Measurements from ENCODE around the gene SLC4A8.

Gene SLC4A8

DNA sequence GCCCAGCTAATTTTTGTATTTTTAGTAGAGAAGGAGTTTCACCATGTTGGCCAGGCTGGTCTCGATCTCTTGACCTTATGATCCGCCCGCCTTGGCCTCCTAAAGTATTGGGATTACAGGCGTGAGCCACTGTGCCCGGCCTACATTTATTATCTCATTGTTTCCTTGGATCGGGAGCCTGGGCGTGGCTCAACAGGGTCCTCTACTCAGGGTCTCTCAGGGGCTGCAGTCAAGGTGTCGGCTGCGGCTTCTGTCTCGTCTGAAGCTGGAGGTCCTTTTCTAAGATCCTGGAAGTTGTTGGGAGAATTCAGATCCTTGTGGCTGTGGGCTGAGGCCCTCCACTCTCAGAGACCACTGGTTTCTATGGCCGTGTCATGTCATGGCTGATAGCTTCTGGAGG, 100.9 kb downstream of the SLC4A8 start:
- H3K79me1 ChIP-seq (ENCODE audit: low read depth, low read length) = no peaks in the 10 kb centered on the region
- H2BK12ac ChIP-seq (ENCODE audit: low read length) = no peak overlapping the region
- no peaks in the 10 kb centered on the region for H3K9me3 ChIP-seq (replicated peaks in 1 of 2; ENCODE audit: control insufficient read depth in 2 of 2, insufficient read depth in 1 of 2, low read depth in 1 of 2, low read length in 2 of 2)
- no peak overlapping the region for H3K18ac ChIP-seq (ENCODE audit: low read length)
- H2BK5ac ChIP-seq (ENCODE audit: low read length) = no peak overlapping the region
- no peak overlapping the region for H4K91ac ChIP-seq (ENCODE audit: low read depth, low read length, poor library complexity)
- H3K36me3 ChIP-seq (replicated peaks in 1 of 2; ENCODE audit: control insufficient read depth in 2 of 2, insufficient read depth in 2 of 2, low read length in 2 of 2) = no peaks in the 10 kb centered on the region
- WGBS, 2 donors (ENCODE audit: extremely low coverage in 2 of 2, insufficient read length in 2 of 2, insufficient replicate concordance in 1 of 2) = no CpG with 5 or more reads among the region's 11 CpGs
- no peak overlapping the region for H2AK5ac ChIP-seq (ENCODE audit: low read depth, low read length)
- H3K27me3 ChIP-seq (ENCODE audit: control insufficient read depth in 3 of 3, insufficient read depth in 3 of 3, low read depth in 1 of 3, low read length in 3 of 3) = no peaks in the 10 kb centered on the region
- H3K4me2 ChIP-seq (ENCODE audit: insufficient read depth, low read length, poor library complexity, severe bottlenecking) = no peak overlapping the region
- no peak overlapping the region for H3K4me3 ChIP-seq (ENCODE audit: low read length in 2 of 2)
- no peak overlapping the region for H2BK120ac ChIP-seq (ENCODE audit: low read depth, low read length)
- no peak overlapping the region for H3K14ac ChIP-seq (ENCODE audit: low read length)
- no peaks in the 10 kb centered on the region for H3K4me1 ChIP-seq (ENCODE audit: control insufficient read depth in 2 of 2, insufficient read depth in 1 of 2, low read depth in 1 of 2, low read length in 2 of 2)
- DNase-seq (ENCODE audit: low spot score) = no peak
- no peak overlapping the region for H3K9ac ChIP-seq (ENCODE audit: low read depth, low read length, poor library complexity)
- H3K4ac ChIP-seq (ENCODE audit: low read length) = no peak overlapping the region
- no peak overlapping the region for H3K27ac ChIP-seq (replicated peaks; ENCODE audit: low read length)
- H2AFZ ChIP-seq (ENCODE audit: low read length) = no peak overlapping the region
- H3K23ac ChIP-seq (ENCODE audit: low read depth, low read length, poor library complexity) = no peak overlapping the region
- no peak overlapping the region for H2BK15ac ChIP-seq (ENCODE audit: low read length)
- no peak overlapping the region for H4K8ac ChIP-seq (ENCODE audit: low read depth, low read length)

DNA sequence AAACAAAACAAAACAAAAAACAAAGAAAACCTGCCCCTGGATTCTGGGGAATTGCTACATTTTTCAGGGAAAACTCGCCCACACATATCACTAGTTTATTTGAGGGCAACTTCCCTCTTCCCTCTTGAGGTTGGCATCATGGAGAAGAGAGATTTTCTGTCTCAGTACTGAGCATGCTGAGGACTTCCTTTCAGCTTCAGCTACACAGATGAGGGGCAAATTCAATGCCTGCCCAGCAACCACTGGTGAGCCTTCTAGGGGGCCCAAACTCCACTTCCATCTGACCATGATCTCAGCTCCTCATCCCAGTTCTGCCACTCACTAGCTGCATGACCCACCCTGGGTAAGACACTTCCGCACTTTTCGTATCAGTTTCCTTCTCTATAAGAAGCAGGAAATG, 103.3 kb downstream of the SLC4A8 start:
- Histone ChIP-seq H2AK5ac (ENCODE audit: low read depth, low read length) (no peak overlapping the region), H3K4me3 (ENCODE audit: low read length in 2 of 2) (no peak overlapping the region), H3K79me1 (ENCODE audit: low read depth, low read length) (no peaks in the 10 kb centered on the region), H3K27me3 (ENCODE audit: control insufficient read depth in 3 of 3, insufficient read depth in 3 of 3, low read depth in 1 of 3, low read length in 3 of 3) (peaks cover 0 to 6% (median 2%) of the 10 kb centered on the region in 3 experiments), H3K14ac (ENCODE audit: low read length) (no peak overlapping the region), H3K4me1 (ENCODE audit: control insufficient read depth in 2 of 2, insufficient read depth in 1 of 2, low read depth in 1 of 2, low read length in 2 of 2) (peaks cover 0 to 2% of the 10 kb centered on the region in 2 donors), H3K4me2 (ENCODE audit: insufficient read depth, low read length, poor library complexity, severe bottlenecking) (no peak overlapping the region), H3K23ac (ENCODE audit: low read depth, low read length, poor library complexity) (no peak overlapping the region), H2BK5ac (ENCODE audit: low read length) (no peak overlapping the region), H3K27ac (replicated peaks; ENCODE audit: low read length) (no peak overlapping the region), H3K9me3 (replicated peaks in 1 of 2; ENCODE audit: control insufficient read depth in 2 of 2, insufficient read depth in 1 of 2, low read depth in 1 of 2, low read length in 2 of 2) (no peaks in the 10 kb centered on the region), H2BK15ac (ENCODE audit: low read length) (no peak overlapping the region), H2AFZ (ENCODE audit: low read length) (no peak overlapping the region), H2BK12ac (ENCODE audit: low read length) (no peak overlapping the region), H2BK120ac (ENCODE audit: low read depth, low read length) (no peak overlapping the region), H3K18ac (ENCODE audit: low read length) (no peak overlapping the region), H4K8ac (ENCODE audit: low read depth, low read length) (no peak overlapping the region), H4K91ac (ENCODE audit: low read depth, low read length, poor library complexity) (no peak overlapping the region), H3K4ac (ENCODE audit: low read length) (no peak overlapping the region), H3K36me3 (replicated peaks in 1 of 2; ENCODE audit: control insufficient read depth in 2 of 2, insufficient read depth in 2 of 2, low read length in 2 of 2) (no peaks in the 10 kb centered on the region), H3K9ac (ENCODE audit: low read depth, low read length, poor library complexity) (no peak overlapping the region)
- DNase-seq (ENCODE audit: low spot score) = no peak
- WGBS, 2 donors (ENCODE audit: extremely low coverage in 2 of 2, insufficient read length in 2 of 2, insufficient replicate concordance in 1 of 2) = no CpG with 5 or more reads among the region's 3 CpGs

DNA sequence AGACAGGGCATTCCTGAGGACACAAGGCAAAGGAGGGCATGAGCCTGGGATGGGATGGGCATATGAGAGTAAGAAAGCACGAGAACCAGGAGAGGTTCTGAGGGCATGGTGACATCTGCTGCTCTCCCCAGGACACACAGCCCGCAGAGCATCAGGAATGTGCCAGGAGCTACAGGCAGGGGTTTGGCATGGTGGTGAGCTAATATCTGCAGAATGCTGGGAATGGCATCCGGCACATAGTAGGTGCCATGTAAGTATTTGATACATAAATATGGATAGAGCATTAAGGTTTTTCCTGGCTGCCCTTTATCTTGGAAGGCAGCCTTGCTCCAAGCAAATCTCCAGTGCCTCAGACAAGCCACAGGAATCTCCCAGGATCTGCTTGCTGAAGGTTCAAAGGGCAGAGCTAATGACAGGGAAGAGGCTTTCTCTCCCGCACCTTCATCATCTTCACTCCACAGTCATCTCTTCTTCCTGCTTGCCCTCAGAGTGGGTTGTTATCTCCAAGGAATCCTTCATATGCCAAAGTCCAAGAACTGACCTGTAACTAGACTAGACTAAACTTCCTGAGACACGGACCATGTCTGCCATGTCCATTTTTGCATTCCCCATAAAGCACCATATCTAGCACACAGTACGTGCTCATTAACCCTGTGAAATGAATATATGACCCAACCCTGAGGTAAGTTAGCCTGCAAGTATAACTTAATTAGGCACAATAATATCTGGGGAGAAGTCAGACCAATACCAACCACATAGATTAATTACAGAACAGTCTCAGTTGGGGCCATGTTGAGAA, 104.4 kb downstream of the SLC4A8 start:
- no peak overlapping the region for H3K4me3 ChIP-seq (ENCODE audit: low read length in 2 of 2)
- no peak overlapping the region for H3K27ac ChIP-seq (replicated peaks; ENCODE audit: low read length)
- no peak overlapping the region for H2BK12ac ChIP-seq (ENCODE audit: low read length)
- no peak overlapping the region for H3K9ac ChIP-seq (ENCODE audit: low read depth, low read length, poor library complexity)
- H3K9me3 ChIP-seq (replicated peaks in 1 of 2; ENCODE audit: control insufficient read depth in 2 of 2, insufficient read depth in 1 of 2, low read depth in 1 of 2, low read length in 2 of 2) = no peaks in the 10 kb centered on the region
- H3K23ac ChIP-seq (ENCODE audit: low read depth, low read length, poor library complexity) = no peak overlapping the region
- H4K91ac ChIP-seq (ENCODE audit: low read depth, low read length, poor library complexity) = no peak overlapping the region
- H2AK5ac ChIP-seq (ENCODE audit: low read depth, low read length) = no peak overlapping the region
- H3K4me1 ChIP-seq (ENCODE audit: control insufficient read depth in 2 of 2, insufficient read depth in 1 of 2, low read depth in 1 of 2, low read length in 2 of 2) = peaks cover 2% of the 10 kb centered on the region in 2 donors
- H2BK120ac ChIP-seq (ENCODE audit: low read depth, low read length) = no peak overlapping the region
- no peak overlapping the region for H2AFZ ChIP-seq (ENCODE audit: low read length)
- no peaks in the 10 kb centered on the region for H3K36me3 ChIP-seq (replicated peaks in 1 of 2; ENCODE audit: control insufficient read depth in 2 of 2, insufficient read depth in 2 of 2, low read length in 2 of 2)
- no peak overlapping the region for H3K14ac ChIP-seq (ENCODE audit: low read length)
- H3K27me3 ChIP-seq (ENCODE audit: control insufficient read depth in 3 of 3, insufficient read depth in 3 of 3, low read depth in 1 of 3, low read length in 3 of 3) = peaks cover 0 to 6% (median 2%) of the 10 kb centered on the region in 3 experiments
- no peak overlapping the region for H2BK15ac ChIP-seq (ENCODE audit: low read length)
- WGBS, 2 donors (ENCODE audit: extremely low coverage in 2 of 2, insufficient read length in 2 of 2, insufficient replicate concordance in 1 of 2) = no CpG with 5 or more reads among the region's 6 CpGs
- no peak for DNase-seq (ENCODE audit: low spot score)
- no peak overlapping the region for H4K8ac ChIP-seq (ENCODE audit: low read depth, low read length)
- no peaks in the 10 kb centered on the region for H3K79me1 ChIP-seq (ENCODE audit: low read depth, low read length)
- H3K4ac ChIP-seq (ENCODE audit: low read length) = no peak overlapping the region
- H3K18ac ChIP-seq (ENCODE audit: low read length) = no peak overlapping the region
- H2BK5ac ChIP-seq (ENCODE audit: low read length) = no peak overlapping the region
- no peak overlapping the region for H3K4me2 ChIP-seq (ENCODE audit: insufficient read depth, low read length, poor library complexity, severe bottlenecking)

DNA sequence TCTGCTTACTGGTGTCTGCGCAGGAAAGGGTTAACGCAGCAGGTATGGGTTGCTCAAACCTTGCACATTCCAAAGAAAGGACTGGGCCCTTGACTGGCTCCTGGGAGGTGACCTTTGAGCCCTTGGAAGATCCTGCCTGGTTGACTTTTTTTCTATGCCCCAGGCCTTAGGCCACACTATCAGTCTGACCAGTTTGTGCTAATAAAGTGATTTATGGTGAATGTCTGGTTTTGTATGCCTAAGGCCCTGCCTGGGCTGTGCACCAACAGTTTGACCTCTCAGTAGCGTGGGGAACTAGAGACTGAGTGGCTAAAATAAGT, 105.0 kb downstream of the SLC4A8 start:
- no peak overlapping the region for H3K4ac ChIP-seq (ENCODE audit: low read length)
- no peaks in the 10 kb centered on the region for H3K36me3 ChIP-seq (replicated peaks in 1 of 2; ENCODE audit: control insufficient read depth in 2 of 2, insufficient read depth in 2 of 2, low read length in 2 of 2)
- no peak overlapping the region for H3K4me3 ChIP-seq (ENCODE audit: low read length in 2 of 2)
- no peak overlapping the region for H2BK120ac ChIP-seq (ENCODE audit: low read depth, low read length)
- no peak for DNase-seq (ENCODE audit: low spot score)
- H3K9ac ChIP-seq (ENCODE audit: low read depth, low read length, poor library complexity) = no peak overlapping the region
- no peaks in the 10 kb centered on the region for H3K9me3 ChIP-seq (replicated peaks in 1 of 2; ENCODE audit: control insufficient read depth in 2 of 2, insufficient read depth in 1 of 2, low read depth in 1 of 2, low read length in 2 of 2)
- H4K8ac ChIP-seq (ENCODE audit: low read depth, low read length) = no peak overlapping the region
- H3K4me1 ChIP-seq (ENCODE audit: control insufficient read depth in 2 of 2, insufficient read depth in 1 of 2, low read depth in 1 of 2, low read length in 2 of 2) = peaks cover 2 to 5% of the 10 kb centered on the region in 2 donors
- no peak overlapping the region for H2AFZ ChIP-seq (ENCODE audit: low read length)
- H2BK12ac ChIP-seq (ENCODE audit: low read length) = no peak overlapping the region
- no peaks in the 10 kb centered on the region for H3K79me1 ChIP-seq (ENCODE audit: low read depth, low read length)
- H4K91ac ChIP-seq (ENCODE audit: low read depth, low read length, poor library complexity) = no peak overlapping the region
- H3K27me3 ChIP-seq (ENCODE audit: control insufficient read depth in 3 of 3, insufficient read depth in 3 of 3, low read depth in 1 of 3, low read length in 3 of 3) = peaks cover 0 to 6% (median 2%) of the 10 kb centered on the region in 3 experiments
- H3K23ac ChIP-seq (ENCODE audit: low read depth, low read length, poor library complexity) = no peak overlapping the region
- H2BK5ac ChIP-seq (ENCODE audit: low read length) = no peak overlapping the region
- H3K27ac ChIP-seq (replicated peaks; ENCODE audit: low read length) = no peak overlapping the region
- no peak overlapping the region for H3K18ac ChIP-seq (ENCODE audit: low read length)
- no peak overlapping the region for H3K4me2 ChIP-seq (ENCODE audit: insufficient read depth, low read length, poor library complexity, severe bottlenecking)
- whole genome bisulfite sequencing, 2 donors (ENCODE audit: extremely low coverage in 2 of 2, insufficient read length in 2 of 2, insufficient replicate concordance in 1 of 2) = no CpG with 5 or more reads among the region's 3 CpGs
- H3K14ac ChIP-seq (ENCODE audit: low read length) = no peak overlapping the region
- no peak overlapping the region for H2AK5ac ChIP-seq (ENCODE audit: low read depth, low read length)
- H2BK15ac ChIP-seq (ENCODE audit: low read length) = no peak overlapping the region

Data from neuronal stem cell (in vitro differentiated cells).